Measurements from ENCODE around the gene ZNRD2. TPM values are rescaled to one million over a fixed set of nuclear protein-coding genes. Genes with fewer than 3 reads are reported as not detected.

ZNRD2 gene
- total and polyA plus RNA-seq, 2 of the 8 experiments (the other 6 are each of a cell fraction or from before 2014, with no cell fraction given) = 53.4 to 125 TPM

DNA sequence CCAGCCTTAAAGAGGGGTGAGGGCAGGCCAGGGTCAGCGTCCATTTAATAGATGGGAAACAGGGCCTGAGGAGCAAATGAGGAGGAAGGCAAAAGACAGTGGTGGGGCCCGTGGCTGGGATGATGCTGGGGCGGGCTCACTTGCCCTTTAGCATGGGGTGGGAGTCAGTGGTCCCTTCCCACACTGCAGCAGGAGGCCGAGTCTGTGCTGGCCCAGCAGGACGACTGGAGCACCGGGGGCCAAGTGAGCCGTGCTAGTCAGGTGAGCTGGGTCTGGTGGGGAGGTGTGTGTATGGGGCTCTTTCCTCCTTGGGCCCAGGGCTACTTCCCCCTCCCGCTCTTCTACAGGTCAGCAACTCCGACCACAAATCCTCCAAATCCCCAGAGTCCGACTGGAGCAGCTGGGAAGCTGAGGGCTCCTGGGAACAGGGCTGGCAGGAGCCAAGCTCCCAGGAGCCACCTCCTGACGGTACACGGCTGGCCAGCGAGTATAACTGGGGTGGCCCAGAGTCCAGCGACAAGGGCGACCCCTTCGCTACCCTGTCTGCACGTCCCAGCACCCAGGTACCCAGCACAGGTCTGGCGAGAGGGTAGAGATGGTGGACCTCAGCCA lies 32.6 kb upstream of the ZNRD2 start (continued):
- no peak for TF ChIP-seq SIN3A (conservative IDR thresholded peaks at IDR 0.05 in 1 of 2, IDR thresholded peaks at IDR 0.05 in 1 of 2; ENCODE audit: low read depth in 1 of 2, low read length in 2 of 2)
- no peak for TF ChIP-seq CBX5 (IDR thresholded peaks at IDR 0.05; ENCODE audit: low read depth, low read length)
- no peak for TF ChIP-seq BRCA1 (IDR thresholded peaks at IDR 0.05; ENCODE audit: low read depth, low read length)
- no peak for TF ChIP-seq NRF1 (IDR thresholded peaks at IDR 0.05; ENCODE audit: low read depth, low read length)
- TF ChIP-seq CBX8 (IDR thresholded peaks at IDR 0.05; ENCODE audit: borderline replicate concordance, low read depth, low read length) = no peak
- TF ChIP-seq HDAC2 (IDR thresholded peaks at IDR 0.05; ENCODE audit: borderline replicate concordance in 1 of 2, low read depth in 2 of 2, low read length in 2 of 2) = no peak
